GM18873 (cell line): Measurements from ENCODE around the gene ZCCHC24.
A peak's percentile ranks its signal among the peaks of the same experiment; 100 is the strongest.

ENCODE experiments used
- ATAC-seq: cut with Tn5 transposase; IDR thresholded peaks from one replicate; pipeline ENCODE4 v1.9.1; 2021; ENCODE audit warnings: mild to moderate bottlenecking, moderate library complexity, moderate number of reproducible peaks; ENCODE audit not compliant: unreplicated experiment, low FRiP score

Gene ZCCHC24

GRCh38 chr10:79445161-79445976 lies at the start of gene ZCCHC24:
ZCCHC24 (minus strand) TSS chr10:79445624; CDS start chr10:79445440, 184 bp downstream.
- peak; percentile 90 for ATAC-seq

GRCh38 chr10:79493806-79494205 lies 48.4 kb upstream of the ZCCHC24 start:
- no peak for ATAC-seq

DNA sequence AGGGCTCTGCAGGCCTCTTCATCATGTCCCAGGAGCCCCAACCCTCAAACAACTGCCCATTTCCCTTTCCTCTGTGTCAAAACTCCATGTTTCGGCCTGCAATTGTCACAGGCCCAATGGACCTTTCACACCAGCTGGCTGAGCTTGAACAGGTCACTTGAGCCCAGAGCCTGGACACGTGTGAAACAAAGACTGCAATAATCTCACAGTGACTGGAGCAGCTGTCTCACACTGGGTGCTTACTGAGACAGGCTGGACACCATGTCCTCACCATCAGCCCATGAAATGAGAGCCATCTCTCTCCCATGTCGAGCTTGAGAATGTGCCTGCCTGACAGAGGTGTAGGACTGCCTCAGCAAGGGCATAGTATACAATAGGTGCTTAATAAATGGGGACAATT lies 47.4 kb upstream of the ZCCHC24 start:
- ATAC-seq = no peak

GRCh38 chr10:79492256-79492655 lies 46.8 kb upstream of the ZCCHC24 start:
- no peak for ATAC-seq

- no peak for ATAC-seq
Observed at GRCh38 chr10:79491143-79491835, 45.9 kb upstream of the ZCCHC24 start.

DNA sequence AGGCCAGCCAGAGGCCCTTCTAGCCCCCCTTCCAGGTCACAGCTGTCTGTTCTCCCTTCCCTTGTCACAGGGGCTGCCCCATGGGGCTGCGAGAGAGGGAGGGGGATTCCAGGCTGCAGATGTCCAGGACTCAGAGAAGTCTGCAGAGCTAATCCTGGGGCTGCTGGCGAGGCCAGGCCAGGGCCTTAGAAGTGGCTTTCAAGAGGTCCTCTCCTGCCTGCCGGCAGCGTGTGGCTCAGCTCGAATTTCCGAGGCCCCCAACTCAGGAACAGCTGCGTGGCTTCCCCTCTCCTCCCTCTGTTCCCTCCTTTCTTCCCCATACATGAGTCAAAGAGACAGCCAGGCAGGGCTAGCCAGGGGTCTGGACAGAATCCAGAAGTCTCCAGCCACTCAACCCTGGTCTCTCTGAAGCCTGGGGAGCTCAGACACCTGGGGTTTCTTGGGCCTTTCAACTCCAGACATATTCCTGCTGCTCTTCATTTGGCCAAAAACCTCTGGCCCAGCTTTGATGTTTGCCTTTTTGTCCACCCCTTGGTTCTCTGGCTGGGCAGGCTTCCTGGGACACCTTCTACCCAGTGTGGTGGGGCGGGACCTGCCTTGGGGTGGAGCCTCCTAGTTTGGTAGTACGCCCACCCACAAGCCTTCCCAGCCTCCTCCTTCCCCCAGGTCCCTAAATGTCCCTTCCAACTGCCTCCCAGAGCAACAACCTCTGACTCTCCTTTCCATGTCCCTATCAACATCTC lies 45.1 kb upstream of the ZCCHC24 start:
- ATAC-seq = no peak

- ATAC-seq = no peak
Observed at GRCh38 chr10:79488870-79489269, 43.4 kb upstream of the ZCCHC24 start.

- ATAC-seq = no peak
Observed at GRCh38 chr10:79488336-79488735, 42.9 kb upstream of the ZCCHC24 start.

DNA sequence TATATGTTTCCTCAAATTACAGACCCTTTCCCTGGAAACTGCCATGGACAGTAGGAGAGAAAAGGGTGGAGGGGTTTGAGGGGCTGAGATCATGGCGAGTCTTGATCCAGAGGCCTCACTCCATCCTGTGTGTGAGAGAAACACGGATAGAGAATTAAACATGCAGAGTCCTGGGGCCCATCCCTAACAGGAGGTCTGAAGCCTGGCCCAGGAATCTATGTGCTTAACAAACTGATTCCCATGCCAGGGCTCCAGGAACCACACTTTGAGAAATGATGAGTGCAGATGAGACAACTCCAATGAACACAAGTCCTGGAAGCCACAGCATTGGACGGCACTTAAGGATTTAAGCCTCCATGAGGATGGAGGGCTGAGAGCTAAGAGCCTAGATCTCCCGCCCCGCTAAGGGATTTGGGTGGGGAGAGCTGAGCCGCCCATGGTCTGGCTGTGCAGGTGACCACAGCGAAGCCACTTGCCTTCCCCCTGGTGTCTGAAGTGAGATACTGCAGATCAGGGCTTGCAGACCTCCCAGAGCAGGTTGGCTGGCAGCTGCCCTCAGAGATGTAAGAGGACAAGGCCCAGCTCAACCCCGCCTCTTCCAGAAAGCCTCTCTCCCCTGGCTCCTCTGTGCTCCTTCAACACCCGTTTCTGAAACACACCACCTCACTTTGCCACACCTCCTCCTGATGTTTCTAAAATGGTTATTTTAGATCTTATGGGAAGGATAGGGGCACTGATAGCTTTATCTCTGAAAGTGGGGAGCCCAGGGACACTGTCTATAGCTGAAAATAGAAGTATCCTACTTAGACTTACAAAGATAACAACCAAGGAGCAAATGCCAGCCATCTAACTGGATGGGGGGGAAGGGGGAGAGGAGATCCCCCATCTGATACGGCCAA lies 42.1 kb upstream of the ZCCHC24 start:
- ATAC-seq = peak; percentile 74

- no peak for ATAC-seq
Observed at GRCh38 chr10:79484476-79484875, 39.1 kb upstream of the ZCCHC24 start.

DNA sequence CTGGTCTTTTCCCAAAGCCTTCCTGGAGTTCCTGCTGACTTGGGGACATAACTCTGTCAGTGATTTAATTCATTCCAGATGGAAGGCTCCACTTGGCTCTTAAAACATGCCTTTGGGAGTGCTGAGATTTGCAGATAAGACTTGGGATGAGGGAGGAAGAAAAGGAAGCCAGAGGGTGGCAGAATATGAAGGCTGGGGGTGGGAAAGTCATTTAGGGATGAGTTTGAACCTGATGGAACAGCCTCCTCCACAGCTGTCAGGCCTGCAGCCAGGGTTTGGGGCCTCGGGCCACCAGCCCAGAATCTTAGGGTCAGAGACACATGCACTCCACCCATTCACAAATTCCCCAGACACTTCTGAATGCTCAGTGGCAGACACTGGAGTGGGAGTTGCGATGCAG lies 38.5 kb upstream of the ZCCHC24 start:
- ATAC-seq = no peak

- ATAC-seq = no peak
Observed at GRCh38 chr10:79483299-79483698, 37.9 kb upstream of the ZCCHC24 start.

GRCh38 chr10:79482741-79483140 lies 37.3 kb upstream of the ZCCHC24 start:
- ATAC-seq = no peak

DNA sequence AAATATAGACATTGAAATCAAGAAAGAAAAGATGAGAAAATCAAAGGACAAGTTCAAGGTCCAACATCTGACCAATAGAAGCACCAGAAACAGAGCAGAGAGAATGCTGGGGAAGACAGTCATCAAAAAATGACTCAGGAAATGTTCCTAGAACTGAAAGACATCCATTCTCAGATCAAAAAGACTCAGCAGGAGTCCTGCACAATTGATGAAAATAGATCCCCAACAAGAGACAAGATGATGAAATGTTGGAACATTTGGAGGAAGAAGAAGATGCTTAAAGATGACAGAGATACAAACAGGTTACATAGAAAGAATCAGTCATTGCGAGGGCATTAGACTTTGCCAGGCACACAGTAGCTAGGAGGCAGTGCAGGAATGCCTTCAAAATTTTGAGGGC lies 36.9 kb upstream of the ZCCHC24 start:
- no peak for ATAC-seq

DNA sequence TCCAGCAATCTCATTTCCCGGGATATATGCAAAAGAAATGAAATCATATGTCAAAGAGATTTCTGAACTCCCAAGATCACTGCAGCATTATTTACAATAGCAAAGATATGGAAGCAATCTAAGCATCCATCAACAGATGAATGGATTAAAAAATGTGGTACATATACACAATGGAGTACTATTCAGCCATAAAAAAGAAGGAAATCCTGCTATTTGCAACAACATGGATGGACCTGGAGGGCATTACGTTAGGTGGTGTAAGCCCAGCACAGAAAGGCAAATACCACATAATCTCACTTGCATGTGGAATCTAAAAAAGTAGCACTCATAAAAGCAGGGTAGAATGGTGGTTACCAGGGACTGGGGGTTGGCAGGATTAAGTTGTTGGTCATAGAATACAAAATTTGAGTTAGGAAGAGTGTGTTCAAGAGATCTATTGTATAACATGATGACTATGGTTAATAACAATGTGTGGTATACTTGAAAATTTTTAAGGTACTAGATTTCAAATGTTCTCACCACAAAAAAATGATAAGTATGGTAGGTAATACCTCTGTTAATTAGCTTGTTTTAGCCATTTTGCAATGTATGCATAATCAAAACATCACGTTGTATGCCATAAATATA lies 34.0 kb upstream of the ZCCHC24 start:
- ATAC-seq = no peak

DNA sequence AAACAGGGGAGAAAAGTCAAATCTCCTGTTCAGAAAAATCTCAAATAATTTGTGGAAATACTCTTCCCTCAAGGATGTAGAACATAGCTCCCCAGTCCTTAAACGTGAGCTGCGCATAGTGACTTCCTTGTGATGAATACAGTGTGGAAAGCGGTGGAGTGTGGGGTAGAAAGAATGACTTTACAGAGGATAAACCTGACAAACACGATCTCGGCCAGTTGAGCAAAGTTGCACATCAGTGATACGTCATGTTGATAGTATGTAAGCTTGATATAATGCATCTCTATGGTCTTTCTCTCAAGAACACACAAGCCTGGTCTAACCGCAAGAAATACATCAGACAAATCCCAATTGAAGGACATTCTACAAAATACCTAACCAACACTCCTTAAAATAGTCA lies 32.0 kb upstream of the ZCCHC24 start:
- no peak for ATAC-seq

- no peak for ATAC-seq
Observed at GRCh38 chr10:79476645-79477044, 31.2 kb upstream of the ZCCHC24 start.

DNA sequence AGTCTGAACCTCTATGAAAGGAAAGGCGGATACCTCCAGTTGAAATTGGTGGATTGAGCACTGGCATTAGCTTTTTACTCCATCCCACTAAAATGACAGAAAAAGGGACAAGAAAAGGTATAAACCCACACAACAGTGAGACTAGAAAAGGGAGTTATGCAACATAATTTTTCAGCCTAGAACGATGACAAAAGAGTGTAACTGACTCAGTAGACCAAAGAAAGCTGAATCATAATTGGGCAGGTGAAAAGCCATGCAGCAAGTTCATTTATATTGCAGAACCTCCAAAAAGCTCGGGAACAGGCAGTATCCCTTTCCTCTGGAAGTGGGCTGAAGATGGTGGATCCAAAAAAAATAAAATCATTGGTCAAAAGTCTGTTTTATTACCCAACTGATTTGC lies 30.5 kb upstream of the ZCCHC24 start:
- ATAC-seq = no peak

GRCh38 chr10:79475119-79475653 lies 29.8 kb upstream of the ZCCHC24 start:
- ATAC-seq = no peak
